HG03378 (cell line): ENCODE results near the gene SCNN1B.

Experiments used
- ATAC-seq: cut with Tn5 transposase; IDR thresholded peaks from one replicate; pipeline ENCODE4 v1.9.1; 2021; ENCODE audit warnings: mild to moderate bottlenecking, moderate library complexity; ENCODE audit not compliant: unreplicated experiment

Gene SCNN1B

DNA sequence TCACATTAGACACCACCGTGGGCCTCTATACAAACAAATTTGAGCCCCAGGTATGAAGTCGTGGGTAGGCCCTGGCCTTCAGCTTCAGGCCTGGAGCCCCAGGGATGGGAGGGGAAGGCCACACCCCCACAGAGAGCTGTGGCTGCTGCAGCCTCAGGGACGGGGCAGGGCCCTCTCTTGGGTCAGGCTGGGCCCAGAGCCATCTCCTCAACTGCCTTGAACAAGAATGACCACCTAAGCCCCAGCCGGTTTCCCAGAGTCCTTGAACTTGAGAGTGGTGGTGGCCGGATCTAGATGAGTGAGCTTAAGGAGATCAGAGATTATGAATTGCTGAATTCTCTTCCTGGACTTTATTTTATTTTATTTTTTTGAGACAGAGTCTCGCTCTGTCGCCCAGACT lies 18.6 kb downstream of the SCNN1B start:
- ATAC-seq = no peak

DNA sequence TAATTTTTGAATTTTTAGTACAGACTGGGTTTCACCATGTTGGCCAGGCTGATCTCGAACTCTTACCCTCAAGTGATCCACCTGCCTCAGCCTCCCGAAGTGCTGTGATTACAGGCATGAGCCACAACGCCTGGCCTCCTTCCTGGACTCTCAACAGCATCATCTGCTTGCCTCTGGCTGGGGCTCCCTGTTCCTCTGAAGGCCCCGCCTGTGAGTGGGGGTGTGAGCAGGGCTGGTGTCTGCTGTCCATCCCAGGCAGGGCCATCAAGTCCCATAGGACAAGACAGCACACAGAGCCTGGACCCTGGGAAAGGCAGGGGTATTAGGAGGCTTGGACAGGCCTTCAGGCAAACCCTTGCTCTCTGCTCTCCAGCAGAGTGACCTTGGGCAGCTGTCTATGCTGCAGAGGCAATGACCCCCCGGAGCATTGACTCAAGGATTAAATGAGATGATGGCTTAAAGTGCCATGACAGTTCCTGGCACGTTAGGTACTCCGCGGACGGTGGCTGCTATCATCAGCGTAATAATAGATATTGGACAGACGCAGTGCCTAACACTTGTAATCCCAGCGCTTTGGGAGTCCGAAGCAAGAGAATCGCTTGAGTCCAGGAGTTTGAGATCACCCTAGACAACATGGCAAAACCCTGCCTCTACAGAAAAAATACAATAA lies 19.2 kb downstream of the SCNN1B start:
- no peak for ATAC-seq

DNA sequence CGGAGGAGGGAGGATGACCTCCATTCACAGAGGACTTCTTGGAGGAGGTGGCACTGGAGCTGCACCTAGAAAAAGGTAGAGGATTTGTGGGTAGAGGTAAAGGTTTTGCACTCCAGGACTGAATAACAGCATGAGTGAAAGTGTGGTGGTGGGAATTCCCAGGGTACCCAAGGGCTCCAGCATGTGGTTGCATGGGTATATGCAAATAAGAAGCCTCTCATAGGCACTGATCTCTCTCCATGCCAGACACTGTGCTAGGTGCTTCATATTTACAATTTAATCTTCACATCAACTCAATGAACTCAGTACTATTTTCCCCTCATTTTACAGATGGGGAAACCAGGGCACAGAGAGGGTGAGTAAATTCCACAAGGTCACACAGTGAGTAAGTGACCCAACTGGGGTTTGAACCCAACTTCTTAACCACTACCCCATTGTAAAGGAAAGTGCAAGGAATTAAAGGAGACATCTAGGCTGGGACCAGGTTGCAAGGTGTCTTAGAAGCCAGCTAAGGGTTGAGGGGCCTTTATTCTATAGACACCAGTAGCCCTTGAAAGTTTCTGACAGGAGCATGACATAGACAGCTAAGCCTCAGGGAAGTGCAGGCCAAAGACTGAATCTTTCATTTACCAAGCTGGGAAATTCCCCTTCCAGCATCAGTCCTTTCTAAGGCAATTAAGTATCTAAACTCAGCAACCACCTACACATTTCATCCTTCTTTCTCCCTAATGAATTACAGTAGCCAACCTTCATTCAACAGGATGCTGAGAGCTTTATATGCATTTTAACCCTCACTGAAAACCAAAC lies 21.3 kb downstream of the SCNN1B start:
- no peak for ATAC-seq

DNA sequence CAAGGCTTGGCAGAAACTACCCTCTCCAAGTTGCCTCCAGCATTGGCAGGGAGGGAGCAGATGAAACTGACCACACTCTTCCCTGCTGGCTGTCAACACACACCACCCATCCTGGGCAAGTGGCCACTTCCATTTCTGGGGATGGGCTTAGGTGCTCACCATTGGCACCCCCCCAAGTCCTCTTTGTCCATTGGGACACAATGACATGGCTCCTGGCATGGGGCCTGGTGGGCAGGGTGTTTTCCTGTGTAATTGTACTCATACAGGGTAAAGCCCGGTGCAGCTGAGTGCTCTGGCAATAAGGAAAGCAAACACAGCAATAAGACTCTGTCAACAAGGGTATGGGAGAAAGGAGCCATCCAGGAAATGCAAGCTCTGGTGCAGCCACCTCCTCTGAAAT lies 22.6 kb downstream of the SCNN1B start:
- ATAC-seq = no peak

DNA sequence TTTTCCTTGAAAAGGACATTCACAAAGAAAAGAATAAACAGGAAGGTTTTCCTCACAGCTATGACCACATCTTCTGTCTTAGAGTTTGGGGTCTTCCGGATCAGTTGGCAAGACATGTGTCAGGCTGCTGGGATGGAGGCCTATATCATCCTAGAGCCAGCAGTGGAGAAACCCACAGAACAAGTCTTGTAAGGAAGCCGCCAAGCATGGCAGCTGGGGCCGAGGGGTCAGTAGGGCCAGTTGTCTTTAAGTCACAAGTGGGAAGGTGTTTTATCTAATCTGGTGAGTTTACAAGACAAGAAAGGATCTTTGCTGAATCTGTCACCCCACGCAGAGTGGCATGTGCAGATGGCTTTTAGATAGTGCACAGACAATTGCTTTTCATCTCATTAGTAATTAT lies 25.7 kb downstream of the SCNN1B start:
- ATAC-seq = no peak

DNA sequence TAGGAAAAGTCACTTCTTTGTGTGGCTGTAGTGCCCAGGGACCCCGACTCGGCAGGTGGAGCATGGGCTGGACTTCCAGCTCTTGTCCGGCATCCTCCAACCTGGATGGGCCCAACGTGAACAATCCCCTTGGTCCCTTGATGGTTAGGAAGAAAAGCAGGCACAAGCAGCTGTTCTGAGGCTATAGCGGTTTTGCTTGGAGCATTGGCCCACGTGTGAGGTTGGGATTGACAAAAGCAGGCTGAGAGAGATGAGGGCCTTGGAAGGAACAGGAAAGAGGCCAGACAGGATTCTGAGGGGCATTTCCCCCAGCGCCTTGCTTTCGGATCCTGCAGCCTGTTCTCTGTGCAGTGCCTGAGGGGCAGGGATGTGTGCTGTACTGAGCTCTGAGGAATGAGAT lies 28.1 kb downstream of the SCNN1B start:
- ATAC-seq = no peak

DNA sequence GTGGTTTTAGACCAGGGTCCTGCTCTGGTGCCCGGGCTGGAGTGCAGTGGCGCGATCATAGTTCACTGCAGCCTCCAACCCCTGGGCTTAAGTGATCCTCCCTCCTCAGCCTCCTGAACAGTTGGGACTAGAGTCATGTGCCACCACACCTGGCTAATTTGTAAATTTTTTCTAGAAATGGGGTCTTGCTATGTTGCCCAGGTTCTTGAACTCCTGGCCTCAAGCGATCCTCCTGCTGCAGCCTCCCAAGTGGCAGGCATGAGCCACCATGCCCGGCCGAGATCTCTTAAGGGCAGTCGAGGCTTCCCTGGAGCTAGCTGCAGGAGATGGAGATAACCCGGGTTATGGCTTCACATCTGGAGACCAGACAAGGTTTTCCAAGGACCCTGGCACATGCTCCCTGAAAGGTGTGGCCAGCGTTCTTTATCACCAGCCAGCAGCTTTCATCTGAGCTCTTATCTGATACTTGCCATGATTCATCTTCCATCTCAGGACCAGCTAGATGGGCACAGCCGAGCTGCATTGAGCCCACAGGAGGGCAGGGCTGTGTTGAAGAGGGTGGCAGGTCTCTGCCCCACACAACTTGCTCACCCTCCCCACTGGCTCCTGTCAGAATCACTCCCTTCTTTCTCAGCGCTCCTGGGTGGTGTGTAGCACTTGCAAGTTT lies 28.6 kb downstream of the SCNN1B start:
- ATAC-seq = no peak

DNA sequence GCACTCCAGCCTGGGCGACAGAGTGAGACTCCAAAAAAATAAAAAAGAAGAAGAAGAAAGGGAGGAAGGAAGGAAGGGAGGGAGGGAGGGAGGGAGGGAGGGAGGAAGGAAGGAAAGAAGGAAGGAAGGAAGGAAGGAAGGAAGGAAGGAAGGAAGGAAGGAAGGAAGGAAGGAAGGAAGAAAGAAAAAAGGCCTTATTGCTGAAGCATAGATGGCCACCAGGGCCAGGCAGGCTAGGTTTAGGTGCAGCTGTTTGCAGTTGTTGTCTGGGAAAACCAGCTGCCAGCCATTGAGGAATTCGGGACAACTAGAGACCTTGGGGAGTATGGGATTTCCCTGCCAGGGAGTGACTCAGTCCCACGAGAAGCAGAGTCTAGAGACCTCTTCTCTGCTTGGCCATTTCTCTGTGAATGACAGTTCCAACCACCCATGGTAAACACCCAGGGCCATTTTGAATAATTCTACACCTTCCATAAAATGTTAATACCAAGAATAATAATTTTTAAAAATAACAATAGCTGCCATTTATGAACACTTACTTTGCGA lies 31.0 kb downstream of the SCNN1B start:
- no peak for ATAC-seq

DNA sequence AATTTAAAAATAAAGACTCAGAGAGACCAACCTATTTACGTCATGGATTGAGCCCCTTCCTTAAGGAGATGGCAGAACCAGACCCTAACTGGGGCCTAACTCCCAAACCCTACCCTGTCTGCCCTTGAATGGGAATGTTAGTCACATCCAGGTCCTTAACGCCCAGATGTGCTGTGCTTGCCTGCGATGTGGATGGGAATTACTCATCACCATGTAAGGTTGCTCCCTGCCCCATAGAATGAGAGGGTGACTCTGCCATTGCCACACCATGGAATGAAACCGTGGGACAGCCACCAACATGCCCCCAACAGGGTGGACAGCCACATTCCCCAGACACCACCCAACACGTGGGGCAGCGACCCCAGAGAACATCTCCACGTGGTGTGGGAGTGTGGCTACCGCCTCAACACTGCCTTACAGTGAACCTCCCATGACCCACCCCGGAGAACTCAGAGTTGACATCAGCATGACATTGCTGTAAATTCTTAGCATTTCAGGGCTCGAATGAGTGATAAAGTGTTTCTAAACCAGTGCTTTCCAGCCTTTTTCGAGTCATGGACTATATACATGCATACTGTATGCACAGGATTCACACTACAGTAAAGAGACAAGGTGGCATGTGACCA lies 31.8 kb downstream of the SCNN1B start:
- no peak for ATAC-seq

DNA sequence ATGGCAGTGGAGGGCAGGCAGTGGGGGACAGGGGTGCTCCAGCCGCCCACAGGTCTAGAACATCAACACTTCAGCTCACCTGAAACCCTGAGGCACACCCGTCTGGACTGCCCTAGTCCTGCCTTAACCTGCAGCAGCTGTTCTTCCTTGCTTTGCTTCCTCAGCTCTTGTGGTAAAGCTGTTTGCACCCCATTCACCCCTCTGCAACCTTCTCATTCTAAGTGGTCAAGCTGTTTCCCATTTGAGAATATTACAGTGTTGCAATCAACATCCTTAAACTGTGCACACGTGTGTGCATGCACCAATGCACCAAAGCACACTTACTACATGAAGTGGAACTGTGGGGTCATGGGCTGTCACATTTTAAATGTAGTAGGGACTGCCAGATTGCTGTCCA lies 32.4 kb downstream of the SCNN1B start:
- ATAC-seq = no peak

DNA sequence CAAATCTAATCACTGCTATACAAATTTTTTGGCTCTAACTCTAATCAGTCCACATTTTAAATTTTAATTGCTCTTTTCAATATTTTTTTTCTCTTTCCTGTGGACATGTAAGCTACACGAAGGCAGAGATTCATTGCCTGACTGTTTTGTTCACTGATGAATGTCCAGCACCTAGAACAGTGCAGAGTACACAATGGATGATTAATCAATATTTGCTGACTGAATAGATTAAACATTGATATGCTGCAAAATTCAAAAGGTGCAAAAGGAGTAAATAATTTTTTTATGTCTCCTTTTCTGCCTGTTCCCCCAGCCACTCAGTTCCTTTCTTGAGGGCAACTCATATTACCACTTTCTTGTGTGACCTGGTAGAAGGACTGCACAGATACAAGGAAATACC lies 32.8 kb downstream of the SCNN1B start:
- ATAC-seq = no peak

DNA sequence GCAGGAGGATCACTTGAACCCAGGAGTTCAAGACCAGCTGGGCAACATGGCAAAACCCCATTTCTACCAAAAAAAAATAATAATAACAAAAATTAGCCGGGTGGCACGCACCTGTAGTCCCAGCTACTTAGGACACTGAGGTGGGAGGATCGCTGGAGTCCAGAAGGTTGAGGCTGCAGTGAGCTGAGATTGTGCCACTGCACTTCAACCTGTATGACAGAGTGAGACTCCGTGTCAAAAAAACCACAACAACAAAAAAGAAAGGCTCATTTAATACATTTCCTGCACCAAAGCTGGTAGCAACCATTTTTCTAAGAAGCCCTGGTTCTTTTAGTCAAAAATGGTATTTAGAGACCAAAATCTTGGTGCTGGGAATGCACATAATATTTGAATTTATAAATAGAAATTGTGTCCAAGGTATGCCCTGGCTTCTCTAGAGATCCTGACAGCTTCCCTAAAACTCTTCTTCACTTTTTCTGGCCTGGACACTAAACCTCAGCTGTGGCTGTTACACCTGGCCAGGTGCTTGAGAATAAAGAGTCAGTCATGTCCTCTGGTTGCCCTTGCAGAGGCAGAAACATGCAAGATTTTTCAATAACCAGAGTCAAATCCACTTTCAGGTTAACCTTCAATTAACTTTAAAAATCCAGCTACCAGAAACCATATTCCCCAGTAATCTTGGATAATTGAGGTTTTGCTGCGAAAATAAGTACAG lies 35.9 kb downstream of the SCNN1B start:
- no peak for ATAC-seq

DNA sequence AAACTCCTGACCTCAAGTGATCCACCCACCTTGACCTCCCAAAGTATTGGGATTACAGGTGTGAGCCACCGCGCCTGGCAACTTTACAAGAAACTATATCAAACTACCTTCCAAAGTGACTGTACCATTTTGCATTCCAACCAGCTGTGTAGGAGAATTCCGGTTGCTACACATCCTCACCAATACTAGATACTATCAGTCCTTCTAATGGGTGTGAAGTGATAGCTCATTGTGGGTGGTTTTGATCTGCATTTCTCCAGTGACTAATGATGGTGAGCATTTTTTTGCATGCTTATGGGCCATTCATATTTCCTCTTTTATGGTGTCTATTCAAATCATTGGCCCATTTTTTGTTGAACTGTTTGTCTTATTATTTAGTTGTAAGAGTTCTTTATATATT lies 37.7 kb downstream of the SCNN1B start:
- no peak for ATAC-seq

DNA sequence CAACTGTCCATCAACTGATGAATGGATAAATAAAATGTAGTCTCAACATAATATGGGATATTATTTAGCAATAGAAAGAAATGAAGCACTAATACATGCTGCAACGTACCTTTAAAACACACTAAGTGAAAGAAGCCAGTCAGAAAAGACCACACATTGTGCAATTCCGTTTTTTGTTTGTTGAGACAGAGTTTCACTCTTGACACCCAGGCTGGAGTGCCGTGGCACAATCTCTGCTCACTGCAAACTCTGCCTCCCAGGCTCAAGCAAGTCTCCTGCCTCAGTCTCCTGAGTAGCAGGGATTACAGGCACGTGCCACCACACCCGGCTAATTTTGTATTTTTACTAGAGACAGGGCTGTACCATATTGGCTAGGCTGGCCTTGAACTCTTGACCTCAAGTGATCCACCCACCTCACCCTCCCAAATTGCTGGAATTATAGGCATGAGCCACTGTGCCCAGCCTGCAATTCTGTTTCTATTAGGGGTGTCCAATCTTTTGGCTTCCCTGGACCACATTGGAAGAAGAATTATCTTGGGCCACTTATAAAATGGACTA lies 40.1 kb downstream of the SCNN1B start:
- ATAC-seq = no peak

DNA sequence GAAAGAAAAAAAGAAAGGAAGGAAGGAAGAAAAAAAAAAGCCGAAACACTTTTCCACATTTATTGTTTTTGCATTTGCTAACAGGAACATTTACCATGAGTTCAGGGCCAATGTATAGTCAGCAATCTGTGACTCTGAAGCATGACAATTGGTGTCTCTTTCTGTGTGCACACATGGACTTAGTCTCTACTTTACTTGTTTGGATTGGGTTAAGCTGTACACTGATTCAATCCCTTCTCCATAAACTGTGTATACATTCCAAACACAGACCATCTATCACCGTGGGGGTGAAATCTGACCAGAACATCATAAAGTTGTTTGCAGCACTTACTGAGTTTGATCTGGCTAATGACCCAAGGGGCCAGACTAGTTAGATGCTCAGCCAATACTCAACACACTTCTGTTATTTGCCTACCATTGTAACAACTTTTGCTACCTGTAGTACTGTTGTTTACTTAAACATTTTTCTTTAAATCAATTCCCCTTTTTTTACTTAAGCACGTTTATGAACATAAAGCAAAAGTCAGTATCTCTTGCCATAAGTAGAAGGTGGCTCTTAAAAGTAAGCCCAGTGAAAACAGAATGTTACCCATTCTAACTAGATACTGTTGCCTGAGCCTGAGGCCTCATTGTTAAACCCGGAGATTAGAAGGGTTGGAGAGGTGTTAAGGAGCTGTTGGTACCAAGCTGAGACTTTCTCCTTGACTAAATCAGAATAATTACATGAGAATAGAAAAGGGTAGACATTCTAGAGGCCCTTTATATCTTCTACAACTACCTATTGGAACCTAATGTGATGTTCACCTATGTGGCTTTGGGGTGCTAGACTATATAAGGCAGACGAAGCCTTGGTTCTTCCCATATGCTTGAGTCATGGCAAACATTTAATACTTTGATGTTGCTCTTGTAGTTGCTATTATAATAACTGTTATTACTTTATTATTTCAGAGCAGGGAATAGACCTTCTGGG lies 41.8 kb downstream of the SCNN1B start:
- no peak for ATAC-seq

DNA sequence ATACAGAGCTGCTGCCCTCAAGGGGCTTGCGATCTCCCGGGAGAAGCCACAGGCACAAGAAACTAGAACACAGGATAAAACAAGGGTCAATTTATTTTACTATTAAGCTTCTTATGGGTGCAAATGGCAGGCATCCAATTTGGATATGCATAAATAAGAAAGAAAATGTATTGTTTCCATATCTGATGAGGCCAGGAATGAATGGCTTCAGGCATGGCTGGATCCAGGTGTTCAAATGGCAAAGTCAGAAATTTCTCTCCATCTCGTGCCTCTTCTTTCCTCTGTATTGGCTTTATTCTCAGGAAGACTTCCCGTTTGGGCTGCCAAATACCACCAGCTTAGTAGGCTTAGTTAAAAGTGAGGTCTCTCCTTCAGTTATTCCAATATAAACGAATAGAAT lies 43.1 kb downstream of the SCNN1B start:
- no peak for ATAC-seq

DNA sequence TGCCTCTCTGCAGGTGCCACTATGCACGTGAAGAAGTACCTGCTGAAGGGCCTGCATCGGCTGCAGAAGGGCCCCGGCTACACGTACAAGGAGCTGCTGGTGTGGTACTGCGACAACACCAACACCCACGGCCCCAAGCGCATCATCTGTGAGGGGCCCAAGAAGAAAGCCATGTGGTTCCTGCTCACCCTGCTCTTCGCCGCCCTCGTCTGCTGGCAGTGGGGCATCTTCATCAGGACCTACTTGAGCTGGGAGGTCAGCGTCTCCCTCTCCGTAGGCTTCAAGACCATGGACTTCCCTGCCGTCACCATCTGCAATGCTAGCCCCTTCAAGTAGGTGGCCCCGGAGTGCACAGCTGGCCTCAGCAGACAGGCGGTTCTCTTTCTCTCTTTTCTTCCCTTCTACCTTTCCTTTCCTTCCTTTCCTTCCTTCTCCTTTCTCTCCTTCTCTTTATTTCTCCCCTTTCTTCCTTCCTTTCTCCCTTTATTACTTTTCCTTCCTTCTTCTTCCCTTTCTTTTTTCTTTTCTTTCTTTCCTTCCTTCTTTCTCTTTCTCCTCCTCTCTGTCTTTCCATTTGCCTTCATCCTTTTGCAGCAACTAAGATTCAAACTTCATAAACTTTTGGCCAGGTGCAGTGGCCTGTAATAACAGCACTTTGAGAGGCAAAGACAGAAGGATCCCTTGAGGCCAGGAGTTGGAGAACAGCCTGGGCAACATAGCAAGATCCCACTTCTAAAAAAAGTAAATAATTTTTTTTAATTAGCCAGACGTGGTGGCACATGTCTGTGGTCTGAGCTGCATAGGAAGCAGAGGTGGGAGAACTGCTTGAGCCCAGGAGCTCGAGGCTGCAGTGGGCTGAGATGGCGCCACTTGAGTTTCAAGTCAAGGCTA lies 46.7 kb downstream of the SCNN1B start:
- no peak for ATAC-seq

DNA sequence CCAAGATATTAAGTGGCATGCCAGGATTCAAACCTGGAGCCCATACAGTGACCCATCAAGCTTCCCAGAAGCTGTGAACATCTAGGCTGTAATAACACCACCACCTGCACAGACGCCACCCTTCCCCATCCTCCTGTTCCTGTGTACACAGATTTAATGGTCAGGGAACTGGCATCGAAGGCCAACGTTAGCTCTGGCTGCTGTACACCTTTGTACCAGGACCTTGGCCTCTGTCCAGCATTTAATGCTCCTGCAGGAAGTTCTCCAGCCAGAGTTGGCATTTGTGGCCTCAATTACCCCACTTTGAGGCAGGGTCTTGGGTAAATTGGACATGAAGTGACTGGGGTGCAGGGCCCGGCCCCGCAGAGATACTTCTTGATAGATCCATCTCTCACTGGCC lies 49.3 kb downstream of the SCNN1B start:
- ATAC-seq = no peak
